OCI-LY3 (cell line): ENCODE results near the gene BTF3.

Experiments
- CTCF ChIP-seq: fragments of 200-600, 300-600 bp; sonication (generic); IDR thresholded peaks from 2 replicates; pipeline ENCODE4 v1.5.1; 2014; ENCODE audit warnings: antibody characterized with exemption, low read length, low read depth
- EZH2phosphoT487 ChIP-seq: fragments of 200-600 bp; shearing (Covaris generic); IDR thresholded peaks from 2 replicates; pipeline ENCODE4 v1.6.1; 2018; ENCODE audit warnings: antibody characterized with exemption, mixed run types, low read depth

- no peak for TF ChIP-seq CTCF
- TF ChIP-seq EZH2phosphoT487, result no peak
Observed at GRCh38 chr5:73525606-73526203, 27.5 kb downstream of the BTF3 start.
